HTR-8/SVneo (cell line): ENCODE measurements around the gene SCN2B.

Experiments used
- DNase-seq: peaks from one replicate; pipeline ENCODE4 v3.0.0; 2011; ENCODE audit warnings: low spot score, mixed read lengths; ENCODE audit not compliant: insufficient read length
- FAIRE-seq: peaks from 2 replicates; lab custom pipeline; 2011; peaks lifted over from hg19 to GRCh38; lab: Jason Lieb, UNC

The SCN2B gene

DNA sequence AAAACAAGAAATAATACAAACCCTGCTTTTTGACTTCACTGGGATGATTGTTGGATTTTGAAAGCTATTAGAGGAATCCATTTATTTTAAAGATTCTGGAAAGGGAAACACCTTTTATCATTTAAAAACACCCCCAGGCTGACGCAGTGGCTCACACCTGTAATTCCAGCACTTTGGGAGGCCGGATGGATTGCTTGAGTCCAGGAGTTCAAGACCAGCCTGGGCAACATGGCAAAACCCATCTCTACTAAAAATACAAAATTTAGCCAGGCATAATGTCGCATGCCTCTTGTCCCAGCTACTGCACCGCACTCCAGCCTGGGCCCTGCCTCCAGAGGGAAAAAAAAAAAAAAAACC is 317 bp upstream of the SCN2B start:
- no peak for DNase-seq
- no peak for FAIRE-seq

DNA sequence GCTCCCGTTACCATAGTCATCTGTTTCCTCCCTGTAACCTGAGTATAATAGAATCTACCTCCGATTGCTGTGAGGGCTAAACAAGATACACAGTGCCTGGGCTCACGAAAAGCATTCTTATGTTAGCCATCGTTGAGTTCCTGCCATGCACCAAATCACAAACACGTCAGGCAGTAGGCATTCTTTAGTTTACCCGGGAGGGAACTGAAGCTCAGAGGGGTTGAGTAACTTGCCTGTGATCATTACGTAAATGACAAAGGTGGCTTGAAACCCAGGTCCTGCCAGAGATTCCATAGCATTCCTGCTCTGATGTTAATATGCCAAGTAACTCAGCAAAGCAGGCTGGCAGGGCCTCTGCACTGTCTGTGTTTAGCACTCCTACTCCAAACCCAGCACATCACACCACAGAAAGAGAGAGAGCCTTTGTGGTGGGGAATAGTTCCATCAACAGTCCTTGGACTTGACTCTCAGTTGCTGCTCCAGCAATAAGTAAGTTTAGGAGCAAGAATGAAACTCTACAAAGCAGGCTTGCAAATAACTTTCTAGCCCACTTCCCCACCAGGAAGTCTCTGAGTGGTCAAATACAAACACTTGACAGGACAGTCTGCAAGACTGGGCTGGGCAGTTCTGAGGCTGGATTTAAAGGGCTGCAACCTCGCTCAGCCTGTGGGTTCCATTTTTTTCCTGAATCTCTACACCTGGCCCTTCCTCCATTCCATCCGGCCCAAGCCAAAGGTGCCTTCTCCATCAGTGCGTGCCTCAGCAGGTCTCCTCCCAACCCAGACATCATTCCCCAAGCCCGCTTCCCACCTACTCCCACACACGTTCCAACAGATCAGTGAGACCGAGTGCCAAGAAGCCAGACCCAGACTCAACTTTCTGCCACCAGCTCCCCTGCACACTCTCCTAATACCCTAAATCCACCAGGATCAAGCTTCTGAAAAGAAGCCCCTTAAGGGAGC is 1.1 kb downstream of the SCN2B start:
- DNase-seq (peak; percentile 31), FAIRE-seq (peak; percentile 88)

DNA sequence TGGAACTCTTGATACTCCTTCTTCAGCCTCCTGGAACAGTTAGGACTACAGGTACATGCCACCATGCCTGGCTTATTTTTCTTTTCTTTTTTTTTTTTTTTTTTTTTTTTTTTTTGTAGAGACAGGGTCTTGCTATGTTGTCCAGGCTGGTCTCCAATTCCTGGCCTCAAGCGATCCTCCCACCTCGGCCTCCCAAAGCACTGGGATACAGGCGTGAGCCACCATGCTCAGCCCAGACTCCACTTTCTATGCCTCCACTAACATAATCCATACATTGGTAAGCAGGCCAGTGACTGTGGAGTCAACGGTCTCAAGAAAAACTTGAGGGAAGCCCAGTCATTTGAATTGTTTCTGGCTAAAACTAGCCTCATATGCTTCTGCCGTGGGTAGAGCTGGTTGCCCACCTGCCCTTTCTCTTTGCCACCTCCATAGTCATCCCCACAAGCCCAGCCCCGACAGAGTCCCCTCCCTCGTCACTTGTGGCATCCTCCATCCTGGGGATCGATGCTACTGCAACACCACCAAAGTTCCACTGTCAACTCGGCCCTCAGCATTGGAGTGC is 2.4 kb downstream of the SCN2B start:
- DNase-seq, result no peak
- FAIRE-seq, result no peak

DNA sequence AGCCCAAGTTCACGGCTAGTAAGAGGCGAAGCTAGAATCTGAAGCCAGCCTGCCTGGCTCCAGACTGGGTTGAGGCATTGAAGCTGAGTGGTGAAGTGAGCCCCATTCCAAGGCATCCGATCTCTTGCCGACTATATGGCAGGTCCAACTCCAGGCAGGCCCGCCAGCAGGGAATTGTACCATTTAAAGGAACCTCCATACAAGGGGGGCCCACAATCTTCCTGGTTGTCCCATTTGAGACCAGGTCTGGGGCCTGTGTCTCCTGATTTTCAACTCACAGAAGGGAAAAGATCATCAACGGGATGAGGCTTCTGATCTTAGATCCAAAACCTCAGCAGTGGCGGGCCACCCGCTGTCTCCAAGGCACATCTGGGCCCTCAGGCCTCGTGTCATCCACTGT is 4.1 kb downstream of the SCN2B start:
- no peak for FAIRE-seq
- DNase-seq, result no peak

GRCh38 chr11:118171269-118172062 is 5.0 kb downstream of the SCN2B start:
- FAIRE-seq (peak; percentile 62), DNase-seq (peak; percentile 84)

- FAIRE-seq (no peak), DNase-seq (no peak)
These were observed 5.6 kb downstream of the SCN2B start for GRCh38 chr11:118170882-118171268.

DNA sequence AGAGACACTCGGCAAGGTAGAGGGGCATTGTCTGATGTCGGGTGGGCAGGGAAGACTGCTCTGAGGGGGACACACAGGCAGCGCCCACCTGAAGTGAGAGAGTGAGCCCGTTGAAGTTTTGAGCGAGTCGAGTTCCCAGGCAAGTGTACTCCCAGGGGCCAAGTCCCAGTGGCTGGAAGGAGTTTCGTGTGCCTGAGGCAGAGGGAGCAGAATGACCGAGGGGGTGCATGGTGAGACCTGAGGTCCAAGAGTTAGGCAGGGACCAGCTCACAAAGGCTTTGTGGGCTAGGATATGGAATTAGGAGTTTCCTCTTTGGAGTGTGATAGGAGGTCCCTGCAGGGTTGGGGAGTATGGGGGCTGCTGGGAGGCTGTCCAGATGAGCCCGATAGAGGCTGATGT is 6.2 kb downstream of the SCN2B start:
- no peak for DNase-seq
- FAIRE-seq, result no peak

DNA sequence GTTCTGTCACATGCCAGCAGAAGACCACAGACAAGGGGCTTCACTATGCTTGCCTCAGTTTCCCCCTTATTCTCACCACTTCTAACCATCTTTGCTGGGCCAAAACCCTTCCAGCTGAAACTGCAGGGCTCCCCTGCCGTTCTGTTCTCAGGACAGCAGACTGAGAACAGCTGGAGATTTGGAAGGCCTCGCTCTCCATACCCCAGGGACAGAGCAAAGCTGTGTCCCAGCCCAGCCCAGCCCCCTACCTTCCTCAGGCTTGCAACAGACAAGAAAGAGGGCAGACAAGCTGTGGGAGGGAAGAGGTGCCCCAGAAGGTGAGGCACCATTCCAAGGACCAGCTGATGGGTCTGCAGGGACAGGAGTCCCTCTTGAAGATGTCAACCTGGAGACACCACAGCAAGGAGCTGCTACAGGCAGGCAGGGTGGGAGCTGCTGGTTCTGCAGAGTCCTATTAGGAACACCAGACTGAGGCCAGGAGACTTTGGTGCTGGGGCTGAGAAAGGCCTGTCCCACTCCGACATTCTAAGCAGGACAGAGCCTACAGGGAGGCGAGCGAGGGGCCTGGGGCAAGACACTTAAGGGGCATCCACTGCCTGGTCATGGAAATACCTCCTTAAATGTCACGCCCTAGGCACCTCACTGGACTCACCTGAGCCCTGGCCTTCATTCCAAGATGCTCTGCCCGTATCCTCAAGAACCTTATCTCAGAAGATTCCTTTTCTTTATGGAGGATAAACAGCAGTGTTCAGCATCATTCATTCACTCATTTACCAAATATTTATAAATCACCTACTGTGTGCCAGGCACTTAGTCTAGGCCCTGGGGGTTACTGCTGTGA is 6.9 kb downstream of the SCN2B start:
- no peak for DNase-seq
- FAIRE-seq, result no peak

DNA sequence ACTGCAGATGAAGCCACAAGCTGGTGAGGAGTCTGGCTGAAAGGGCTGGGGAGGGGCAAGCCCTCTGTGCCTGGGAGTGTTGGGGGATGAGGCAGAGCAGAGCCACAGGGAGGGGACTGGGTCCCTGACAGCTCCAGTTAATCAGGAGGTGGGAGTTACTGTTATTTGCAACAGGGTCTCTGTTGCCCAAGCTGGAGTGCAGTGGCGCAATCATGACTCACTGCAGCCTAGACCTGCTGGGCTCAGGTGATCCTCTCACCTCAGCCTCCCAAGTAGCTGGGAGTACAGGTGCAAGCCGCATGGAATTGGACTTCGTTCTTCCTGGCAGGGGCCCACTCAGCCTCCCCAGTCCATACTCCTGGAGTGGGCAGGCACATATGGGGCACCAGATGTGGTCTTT is 7.7 kb downstream of the SCN2B start:
- FAIRE-seq, result no peak
- DNase-seq, result no peak

DNA sequence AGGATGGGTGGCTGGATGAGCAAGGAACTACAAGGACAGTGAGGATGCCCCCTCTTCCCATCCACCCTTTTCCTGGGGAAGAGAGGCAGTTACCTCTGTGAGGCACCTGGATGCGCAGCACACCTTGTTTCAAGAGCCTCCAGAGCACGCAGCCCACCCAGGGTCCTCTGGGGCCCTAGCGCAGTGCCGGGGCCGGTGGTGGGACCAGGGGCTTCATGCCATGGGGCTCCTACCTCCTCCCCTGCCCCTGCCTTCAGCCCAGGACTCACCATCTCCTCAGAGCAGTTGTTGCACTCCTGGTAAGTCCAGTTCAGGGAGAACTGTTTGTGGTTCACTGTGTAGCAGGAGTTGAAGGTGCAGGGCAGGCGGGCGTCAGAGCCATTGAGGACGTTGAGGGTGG is 8.1 kb downstream of the SCN2B start:
- FAIRE-seq, result no peak

GRCh38 chr11:118167906-118168305 is 8.5 kb downstream of the SCN2B start:
- FAIRE-seq, result no peak
- no peak for DNase-seq

More for the DNA sequence above, 8.1 kb downstream of the SCN2B start:
- DNase-seq, result no peak

GRCh38 chr11:118167253-118167652 is 9.2 kb downstream of the SCN2B start:
- FAIRE-seq, result no peak
- no peak for DNase-seq

- DNase-seq, result no peak
- FAIRE-seq, result no peak
These were observed 9.8 kb downstream of the SCN2B start for GRCh38 chr11:118166641-118167040.

DNA sequence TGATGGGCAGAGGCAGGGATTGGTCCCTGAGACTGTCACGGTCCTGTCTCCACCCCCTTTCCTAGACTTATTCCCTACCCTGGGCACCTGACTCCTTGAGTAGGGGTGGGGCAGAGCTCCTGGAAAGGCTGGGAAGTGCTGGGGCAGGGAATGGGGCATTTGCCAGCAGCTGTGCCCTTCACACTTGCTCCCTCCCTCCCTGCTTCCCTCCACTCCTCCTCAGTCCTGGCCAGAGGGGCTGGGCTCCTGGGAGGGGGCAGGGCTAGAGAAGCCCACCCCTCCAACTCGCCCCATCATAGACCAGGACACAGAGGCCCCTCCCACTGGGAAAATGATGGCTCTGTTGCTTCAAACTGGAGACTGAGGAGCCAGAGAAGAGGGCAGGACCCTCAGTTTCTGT is 11.6 kb downstream of the SCN2B start:
- FAIRE-seq, result no peak

GRCh38 chr11:118163494-118163893 is 12.9 kb downstream of the SCN2B start:
- FAIRE-seq (no peak), DNase-seq (no peak)

More for the DNA sequence above, 11.6 kb downstream of the SCN2B start:
- DNase-seq, result no peak

DNA sequence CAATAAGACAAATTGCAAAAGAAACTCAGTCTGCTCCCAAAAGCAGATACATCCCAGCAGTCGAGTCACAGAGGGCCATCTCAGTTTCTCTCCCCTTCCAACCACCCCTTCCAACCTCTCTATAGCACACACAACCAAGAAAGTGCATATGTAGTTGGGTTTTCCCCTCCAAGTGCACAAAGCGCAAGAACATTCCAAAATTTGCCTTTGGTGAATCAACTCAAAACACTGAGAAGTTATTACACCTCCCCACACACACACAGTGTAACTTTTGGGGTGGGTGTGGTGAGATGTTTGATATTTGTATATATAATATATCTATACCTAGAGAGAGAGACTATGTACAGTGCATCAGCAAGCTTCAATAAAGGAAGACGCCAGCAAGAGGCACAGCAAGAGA is 13.6 kb downstream of the SCN2B start:
- FAIRE-seq (no peak), DNase-seq (no peak)

- DNase-seq (no peak), FAIRE-seq (no peak)
These were observed 14.7 kb downstream of the SCN2B start for GRCh38 chr11:118161786-118162185.

DNA sequence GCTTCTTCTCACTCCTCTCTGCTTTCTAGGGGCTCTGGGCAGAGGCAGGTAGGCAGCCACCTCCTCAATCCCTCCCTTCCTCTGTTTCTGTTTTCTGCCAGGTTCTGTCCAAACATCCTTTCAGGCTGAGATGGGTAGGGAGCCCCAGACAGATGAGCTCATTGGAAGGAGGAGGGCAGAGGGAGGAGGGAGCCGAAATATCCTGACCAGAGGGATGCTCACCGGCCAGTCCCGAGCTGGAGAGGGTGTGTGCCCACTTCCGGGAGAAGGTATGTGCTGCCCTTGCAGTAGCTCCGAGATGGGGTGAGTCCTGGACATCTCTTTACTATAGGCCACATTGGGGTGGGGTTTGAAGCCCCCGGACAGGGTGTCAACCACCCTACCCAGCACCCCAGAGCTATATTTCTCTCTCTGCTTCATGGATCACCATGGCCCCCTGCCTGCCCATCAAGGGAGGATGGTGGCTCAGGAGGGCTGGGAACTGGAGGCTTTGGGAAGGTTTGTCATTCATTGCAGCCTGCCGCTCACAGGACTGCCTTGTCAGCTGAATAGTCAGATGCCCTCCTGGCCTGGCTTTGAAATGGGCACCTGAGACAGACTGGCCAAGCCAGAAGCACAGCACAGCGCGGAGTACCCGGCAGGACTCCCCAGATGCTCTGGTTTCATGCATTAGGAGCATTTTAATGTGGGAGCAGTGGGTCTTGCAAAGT is 19.1 kb downstream of the SCN2B start:
- no peak for FAIRE-seq
- no peak for DNase-seq

DNA sequence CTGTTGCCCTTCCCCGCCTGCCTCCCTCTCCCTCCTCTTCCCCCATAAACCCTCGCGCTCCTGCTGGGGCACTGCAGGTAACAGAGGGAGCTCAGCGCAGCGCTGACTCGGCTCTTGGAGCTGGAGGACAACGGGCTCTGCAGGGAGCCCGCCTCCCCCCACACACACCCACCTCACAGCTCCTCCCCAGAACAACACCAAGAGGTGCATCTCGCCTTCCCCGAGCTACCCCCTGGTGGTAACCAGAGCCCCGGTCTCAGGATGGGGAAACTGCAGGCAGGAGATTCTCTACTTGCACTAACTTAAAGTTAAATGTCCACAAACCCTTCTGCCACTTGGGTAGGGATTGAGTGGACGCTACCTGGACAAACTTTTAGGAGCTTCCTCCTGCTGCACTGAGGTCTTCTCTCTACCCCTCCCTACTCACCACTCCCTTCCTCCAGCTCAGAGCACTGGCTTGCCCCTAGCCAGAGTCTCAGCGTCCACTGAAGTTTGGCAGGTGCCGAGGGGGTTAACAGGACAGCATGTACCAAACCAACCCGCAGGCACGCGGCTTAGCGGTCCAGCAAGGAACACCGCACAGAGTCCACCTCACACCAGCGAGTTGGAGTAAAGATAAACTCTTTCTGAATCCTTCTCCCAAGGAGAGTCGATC is 19.8 kb downstream of the SCN2B start:
- FAIRE-seq, result no peak
- DNase-seq, result no peak
